ENCODE results near the gene ZNF185. TPM values are rescaled to one million over a fixed set of nuclear protein-coding genes. Genes with fewer than 3 reads are reported as not detected.

ZNF185 gene
- total RNA-seq, 1 donor from 2014 or later: 2.1 TPM

GRCh38 chrX:152941328-152942076 lies 43.6 kb downstream of the ZNF185 start:
- Mint-ChIP-seq H3K4me3 (ENCODE audit: unreplicated experiment) (peak overlapping the region; percentile 90), H3K27ac (ENCODE audit: unreplicated experiment) (peak overlapping the region; percentile 42), H3K9me3 (ENCODE audit: unreplicated experiment) (no peaks in the 10 kb centered on the region), H3K27me3 (ENCODE audit: unreplicated experiment) (peaks cover 3% of the 10 kb centered on the region), H3K36me3 (ENCODE audit: low read depth, unreplicated experiment) (peaks cover 4% of the 10 kb centered on the region), H3K4me1 (ENCODE audit: unreplicated experiment) (no peaks in the 10 kb centered on the region)
- TF ChIP-seq, protein P1, sequence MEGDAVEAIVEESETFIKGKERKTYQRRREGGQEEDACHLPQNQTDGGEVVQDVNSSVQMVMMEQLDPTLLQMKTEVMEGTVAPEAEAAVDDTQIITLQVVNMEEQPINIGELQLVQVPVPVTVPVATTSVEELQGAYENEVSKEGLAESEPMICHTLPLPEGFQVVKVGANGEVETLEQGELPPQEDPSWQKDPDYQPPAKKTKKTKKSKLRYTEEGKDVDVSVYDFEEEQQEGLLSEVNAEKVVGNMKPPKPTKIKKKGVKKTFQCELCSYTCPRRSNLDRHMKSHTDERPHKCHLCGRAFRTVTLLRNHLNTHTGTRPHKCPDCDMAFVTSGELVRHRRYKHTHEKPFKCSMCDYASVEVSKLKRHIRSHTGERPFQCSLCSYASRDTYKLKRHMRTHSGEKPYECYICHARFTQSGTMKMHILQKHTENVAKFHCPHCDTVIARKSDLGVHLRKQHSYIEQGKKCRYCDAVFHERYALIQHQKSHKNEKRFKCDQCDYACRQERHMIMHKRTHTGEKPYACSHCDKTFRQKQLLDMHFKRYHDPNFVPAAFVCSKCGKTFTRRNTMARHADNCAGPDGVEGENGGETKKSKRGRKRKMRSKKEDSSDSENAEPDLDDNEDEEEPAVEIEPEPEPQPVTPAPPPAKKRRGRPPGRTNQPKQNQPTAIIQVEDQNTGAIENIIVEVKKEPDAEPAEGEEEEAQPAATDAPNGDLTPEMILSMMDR (IDR thresholded peaks at IDR 0.05; ENCODE audit: unreplicated experiment): peak; percentile 79
- peak; percentile 90 for DNase-seq (ENCODE audit: low spot score)

GRCh38 chrX:152942077-152942442 lies 44.2 kb downstream of the ZNF185 start:
- DNase-seq (ENCODE audit: low spot score): no peak
- Mint-ChIP-seq H3K9me3 (ENCODE audit: unreplicated experiment) (no peaks in the 10 kb centered on the region), H3K27me3 (ENCODE audit: unreplicated experiment) (peaks cover 4% of the 10 kb centered on the region), H3K4me1 (ENCODE audit: unreplicated experiment) (no peaks in the 10 kb centered on the region), H3K4me3 (ENCODE audit: unreplicated experiment) (no peak overlapping the region), H3K27ac (ENCODE audit: unreplicated experiment) (no peak overlapping the region), H3K36me3 (ENCODE audit: low read depth, unreplicated experiment) (peaks cover 4% of the 10 kb centered on the region)
- TF ChIP-seq, protein P1 (IDR thresholded peaks at IDR 0.05; ENCODE audit: unreplicated experiment): no peak

DNA sequence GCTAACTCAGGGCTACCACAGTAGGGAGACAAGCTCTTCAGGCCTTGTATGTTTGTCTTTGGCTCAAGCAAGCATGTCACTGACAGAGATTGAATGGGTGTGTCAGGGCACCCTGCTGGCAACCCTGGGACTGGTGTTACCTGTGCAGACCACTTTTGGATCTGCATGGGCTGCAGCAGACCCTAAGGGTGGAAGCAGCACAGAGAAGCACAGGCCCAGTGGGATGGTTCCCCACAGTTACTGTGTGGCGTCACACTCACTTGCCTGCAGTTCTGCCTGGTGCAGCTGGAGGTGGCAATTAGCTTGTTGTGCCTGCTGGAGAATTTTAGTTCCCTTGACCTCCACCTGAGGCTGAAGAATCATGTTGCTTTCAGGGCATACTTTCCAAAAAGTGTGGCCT lies 46.0 kb downstream of the ZNF185 start:
- H3K27me3 Mint-ChIP-seq (ENCODE audit: unreplicated experiment): peaks cover 4% of the 10 kb centered on the region
- H3K27ac Mint-ChIP-seq (ENCODE audit: unreplicated experiment): no peak overlapping the region
- H3K4me1 Mint-ChIP-seq (ENCODE audit: unreplicated experiment): no peaks in the 10 kb centered on the region
- TF ChIP-seq, protein P1 (IDR thresholded peaks at IDR 0.05; ENCODE audit: unreplicated experiment): no peak
- no peaks in the 10 kb centered on the region for H3K9me3 Mint-ChIP-seq (ENCODE audit: unreplicated experiment)
- H3K4me3 Mint-ChIP-seq (ENCODE audit: unreplicated experiment): no peak overlapping the region
- DNase-seq (ENCODE audit: low spot score): no peak
- peaks cover 4% of the 10 kb centered on the region for H3K36me3 Mint-ChIP-seq (ENCODE audit: low read depth, unreplicated experiment)

- TF ChIP-seq, protein P1 (IDR thresholded peaks at IDR 0.05; ENCODE audit: unreplicated experiment): no peak
- peaks cover 4% of the 10 kb centered on the region for H3K27me3 Mint-ChIP-seq (ENCODE audit: unreplicated experiment)
- no peak overlapping the region for H3K4me3 Mint-ChIP-seq (ENCODE audit: unreplicated experiment)
- no peaks in the 10 kb centered on the region for H3K4me1 Mint-ChIP-seq (ENCODE audit: unreplicated experiment)
- H3K36me3 Mint-ChIP-seq (ENCODE audit: low read depth, unreplicated experiment): peaks cover 4% of the 10 kb centered on the region
- DNase-seq (ENCODE audit: low spot score): no peak
- H3K9me3 Mint-ChIP-seq (ENCODE audit: unreplicated experiment): no peaks in the 10 kb centered on the region
- H3K27ac Mint-ChIP-seq (ENCODE audit: unreplicated experiment): no peak overlapping the region
Observed at GRCh38 chrX:152945021-152945979, 47.4 kb downstream of the ZNF185 start.

Measured in endothelial cell (in vitro differentiated cells).